Subcutaneous preadipocyte (primary cell): ENCODE results near the gene OR5K1. TPM values are rescaled to one million over a fixed set of nuclear protein-coding genes. Genes with fewer than 3 reads are reported as not detected.

Source experiments
- total RNA-seq: library from RNA; depleted of rRNA; stranded (reverse); fragments of >200 nt; gene quantifications from 2 replicates; pipeline ENCODE4 v1.2.3, GENCODE V29; 2012

The OR5K1 gene
- total RNA-seq = not detected in 2 replicates

DNA sequence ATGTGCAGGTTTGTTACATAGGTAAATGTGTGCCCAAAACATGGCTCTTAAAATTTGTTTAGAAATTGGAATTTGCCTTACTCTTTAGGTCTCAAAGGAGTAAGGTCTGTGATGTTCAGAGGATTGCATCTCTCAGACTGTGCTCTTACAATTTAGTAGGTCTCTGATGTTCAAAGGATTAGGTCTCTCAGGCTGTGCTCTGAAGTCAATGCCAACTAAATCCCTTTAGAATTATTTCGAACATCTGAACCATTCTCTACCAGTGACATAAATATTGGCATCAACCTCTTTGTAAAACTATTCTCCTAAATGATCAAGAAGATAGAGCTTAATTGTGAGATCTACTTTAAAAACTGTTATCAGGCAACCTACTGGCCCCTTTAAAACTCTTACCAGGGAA lies at the start of gene OR5K1:
Gene OR5K1 (plus strand): TSS at position 301 of the 400 bp plus-strand sequence. CDS start 6,376 bp downstream, outside the sequence.

DNA sequence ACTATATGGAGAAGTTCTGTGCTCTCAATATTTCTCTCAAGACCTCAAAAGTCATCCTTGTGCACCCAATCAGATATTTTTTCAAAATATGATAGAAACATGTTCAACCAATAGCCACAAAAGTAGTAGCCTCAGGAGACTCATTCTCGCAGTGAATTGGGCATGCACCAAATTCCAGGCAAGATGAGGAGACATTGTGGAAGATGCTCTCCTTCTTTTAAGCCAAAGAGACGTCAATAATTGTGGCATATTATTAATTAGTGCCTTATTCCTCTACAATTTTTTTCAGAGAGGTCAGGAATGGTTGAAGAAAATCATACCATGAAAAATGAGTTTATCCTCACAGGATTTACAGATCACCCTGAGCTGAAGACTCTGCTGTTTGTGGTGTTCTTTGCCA lies 34.4 kb downstream of the OR5K1 start, which contains the start of gene OR5K2:
Gene OR5K2 (plus strand): TSS at position 301 of the 400 bp plus-strand sequence. CDS start 0 bp downstream, at position 301.

Other genes starting within 250 kb of the OR5K1 start
- gene OR5H6, start 199.0 kb upstream of the OR5K1 start, total RNA-seq = not detected in 2 replicates
- gene OR5H2, start 180.7 kb upstream of the OR5K1 start, total RNA-seq = not detected in 2 replicates
- not detected in 2 replicates for gene OR5K4, start 109.3 kb upstream of the OR5K1 start, total RNA-seq
- not detected in 2 replicates for gene OR5K3, start 72.5 kb upstream of the OR5K1 start, total RNA-seq
- gene OR5K2, start 34.5 kb downstream of the OR5K1 start, total RNA-seq = not detected in 2 replicates
- 31.6 and 32.6 TPM in 2 replicates for gene CLDND1, start 59.7 kb downstream of the OR5K1 start, total RNA-seq
- gene GPR15, start 68.8 kb downstream of the OR5K1 start, total RNA-seq = not detected in 2 replicates
- gene CPOX, start 130.4 kb downstream of the OR5K1 start, total RNA-seq = 20.9 and 24.6 TPM in 2 replicates